Hematopoietic multipotent progenitor cell treated with erythropoietin and hydrocortisone succinate and interleukin-3 and kit ligand, for 15 days (in vitro differentiated cells): ENCODE results near the gene CLCN7.

ENCODE experiments used
- DNase-seq: peaks from one replicate; pipeline ENCODE4 v3.0.0-alpha.2; 2015; ENCODE audit warnings: low spot score

Gene CLCN7

DNA sequence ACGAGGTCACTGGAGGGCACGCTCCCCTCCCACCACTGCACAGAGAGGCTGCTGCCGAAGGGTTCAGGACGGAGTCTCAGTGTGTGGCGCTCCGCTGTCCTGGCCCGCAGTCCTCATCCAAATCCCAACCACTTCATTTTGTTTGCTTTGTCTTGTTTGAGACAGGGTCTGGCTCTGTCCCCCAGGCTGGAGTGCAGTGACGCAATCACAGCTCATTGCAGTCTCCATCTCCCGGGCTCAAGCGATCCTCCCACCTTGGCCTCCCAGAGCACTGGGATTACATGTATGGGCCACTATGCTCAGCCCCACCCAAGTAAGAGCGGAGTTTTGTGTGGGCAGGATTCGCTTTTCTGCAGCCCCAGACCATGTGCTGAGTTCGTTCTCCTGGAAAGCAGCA, 73.1 kb downstream of the CLCN7 start:
- no peak for DNase-seq

GRCh38 chr16:1401061-1401757, 73.6 kb downstream of the CLCN7 start:
- DNase-seq: no peak

DNA sequence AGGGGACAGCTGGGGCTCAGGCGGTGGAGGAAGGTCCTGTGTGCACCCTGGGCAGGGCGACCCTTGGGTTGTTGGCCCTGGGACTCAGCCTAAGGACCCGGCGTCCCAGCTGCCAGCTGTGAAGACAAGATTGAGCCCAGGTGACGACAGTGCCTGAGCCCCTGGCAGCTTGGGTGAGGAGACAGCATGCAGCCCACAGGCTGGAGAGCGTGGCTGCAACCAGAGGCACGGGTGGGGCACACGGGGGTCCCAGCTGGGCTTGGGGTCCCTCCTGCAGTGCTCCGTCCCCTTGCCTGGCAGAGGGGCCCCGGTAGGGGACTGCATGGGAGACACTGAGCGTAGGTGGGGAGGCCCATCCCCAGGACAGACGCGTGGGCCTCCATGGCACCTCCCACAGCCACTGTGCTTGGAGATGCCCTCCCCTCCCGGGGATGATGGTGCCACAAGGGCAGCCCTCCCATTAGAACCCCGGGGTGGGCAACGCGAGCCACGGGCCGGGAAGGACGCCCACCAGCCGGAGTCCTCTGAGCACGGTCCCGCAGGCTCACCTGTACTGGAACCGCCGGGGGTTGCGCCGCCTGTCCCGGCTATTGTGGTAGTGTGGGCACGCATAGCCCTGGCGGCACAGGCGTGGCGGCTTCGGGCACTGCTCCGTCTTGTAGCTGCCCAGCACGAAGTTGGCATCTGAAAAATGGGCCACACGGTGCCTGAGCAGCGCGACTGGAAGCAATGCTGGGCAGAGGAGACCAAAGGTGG, 75.8 kb downstream of the CLCN7 start:
- no peak for DNase-seq

- no peak for DNase-seq
These were observed 76.5 kb downstream of the CLCN7 start for GRCh38 chr16:1398351-1398750.

DNA sequence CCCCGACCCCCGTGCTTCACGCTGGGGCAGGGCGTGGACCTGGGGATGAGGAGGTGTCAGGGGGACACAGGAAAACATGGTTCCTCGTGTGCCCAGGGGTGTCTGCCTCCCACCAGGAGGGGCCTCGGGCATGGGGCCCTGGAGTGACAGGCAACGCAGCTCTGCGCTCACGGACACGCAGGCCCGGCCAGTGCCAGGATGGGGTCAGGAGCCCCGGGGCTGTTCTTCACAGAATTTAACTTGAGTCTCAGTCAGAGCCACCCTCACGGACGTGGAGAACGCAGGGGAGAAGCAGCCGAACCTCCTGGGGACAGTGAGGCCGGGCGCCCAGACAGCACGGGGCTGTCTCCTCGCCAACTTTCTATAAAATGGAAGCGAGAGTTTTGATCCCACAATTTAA, 77.0 kb downstream of the CLCN7 start:
- no peak for DNase-seq

DNA sequence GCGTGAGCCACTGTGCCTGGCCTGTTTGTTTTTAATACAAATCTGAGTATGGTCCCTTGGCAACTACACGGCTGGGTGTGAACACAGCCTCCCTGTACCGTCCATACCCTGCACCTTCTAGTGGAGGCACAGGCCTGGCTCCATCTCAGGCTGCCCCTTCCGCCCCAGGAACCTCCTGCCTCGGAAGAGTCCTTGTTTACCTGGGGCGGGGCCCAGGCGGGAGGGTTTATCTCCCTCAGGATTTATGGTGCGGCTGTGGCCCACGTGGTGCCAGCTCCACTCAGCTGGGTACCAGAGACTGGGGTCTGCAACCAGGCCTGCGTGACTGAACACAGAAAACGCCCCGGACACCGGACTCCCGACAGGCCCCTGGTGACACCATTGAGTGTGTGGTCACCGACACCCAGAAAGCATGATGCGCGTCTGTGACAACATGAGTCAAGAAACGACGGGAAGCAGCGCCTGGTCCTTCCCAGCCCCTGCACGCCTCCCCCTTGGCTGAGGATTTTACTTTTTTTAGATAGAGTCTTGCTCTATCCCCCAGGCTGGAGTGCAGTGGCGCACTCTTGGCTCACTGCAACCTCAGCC, 79.3 kb downstream of the CLCN7 start:
- no peak for DNase-seq
